Stimulated activated CD4-positive, alpha-beta T cell treated with anti-CD3 and anti-CD28 coated beads, Interleukin-4, amount 100 ng/mL, for 24 hours (primary cell): Measurements from ENCODE around the gene C12orf75.
"Not testable (repeated sequence)": the region's sequence is repeated elsewhere in the genome, so short reads cannot be mapped to it uniquely, and the experiment has no call there.

Experiments used
- DNase-seq: peaks from one replicate; pipeline ENCODE4 v3.0.0-alpha.2; 2020

The C12orf75 gene

GRCh38 chr12:105337391-105337790 lies 6.9 kb downstream of the C12orf75 start:
- DNase-seq, result no peak

- DNase-seq, result no peak
These were observed 8.5 kb downstream of the C12orf75 start for GRCh38 chr12:105338966-105339365.

GRCh38 chr12:105341010-105341409 lies 10.5 kb downstream of the C12orf75 start:
- no peak for DNase-seq

- DNase-seq, result not testable (repeated sequence)
These were observed 11.1 kb downstream of the C12orf75 start for GRCh38 chr12:105341620-105342019.

GRCh38 chr12:105342464-105342863 lies 12.0 kb downstream of the C12orf75 start:
- no peak for DNase-seq

GRCh38 chr12:105343836-105344235 lies 13.3 kb downstream of the C12orf75 start:
- DNase-seq, result no peak

- DNase-seq, result no peak
These were observed 17.0 kb downstream of the C12orf75 start for GRCh38 chr12:105347499-105347898.

GRCh38 chr12:105348142-105348541 lies 17.7 kb downstream of the C12orf75 start:
- no peak for DNase-seq

- DNase-seq, result no peak
These were observed 18.1 kb downstream of the C12orf75 start for GRCh38 chr12:105348561-105348960.

GRCh38 chr12:105349138-105349537 lies 18.6 kb downstream of the C12orf75 start:
- DNase-seq, result no peak

GRCh38 chr12:105351523-105351922 lies 21.0 kb downstream of the C12orf75 start:
- DNase-seq, result no peak

GRCh38 chr12:105352052-105352451 lies 21.6 kb downstream of the C12orf75 start:
- no peak for DNase-seq

- DNase-seq, result no peak
These were observed 22.6 kb downstream of the C12orf75 start for GRCh38 chr12:105352940-105353635.

GRCh38 chr12:105355752-105356151 lies 25.3 kb downstream of the C12orf75 start:
- DNase-seq, result no peak

GRCh38 chr12:105357162-105357691 lies 26.7 kb downstream of the C12orf75 start:
- DNase-seq, result no peak

- DNase-seq, result no peak
These were observed 28.3 kb downstream of the C12orf75 start for GRCh38 chr12:105358789-105359188.

GRCh38 chr12:105359856-105360255 lies 29.4 kb downstream of the C12orf75 start:
- no peak for DNase-seq

GRCh38 chr12:105363890-105364289 lies 33.4 kb downstream of the C12orf75 start:
- DNase-seq, result no peak

GRCh38 chr12:105365231-105365630 lies 34.7 kb downstream of the C12orf75 start:
- no peak for DNase-seq

GRCh38 chr12:105368047-105368646 lies 37.7 kb downstream of the C12orf75 start:
- no peak for DNase-seq

GRCh38 chr12:105369014-105369413 lies 38.5 kb downstream of the C12orf75 start:
- no peak for DNase-seq

- no peak for DNase-seq
These were observed 43.8 kb downstream of the C12orf75 start for GRCh38 chr12:105374303-105374702.

GRCh38 chr12:105377077-105377476 lies 46.6 kb downstream of the C12orf75 start:
- no peak for DNase-seq

- DNase-seq, result no peak
These were observed 48.4 kb downstream of the C12orf75 start for GRCh38 chr12:105378911-105379310.
